HepG2 (cell line): Measurements from ENCODE around the gene PCDHB14. TPM values are rescaled to one million over a fixed set of nuclear protein-coding genes. Genes with fewer than 3 reads are reported as not detected.
"Not testable (repeated sequence)": the region's sequence is repeated elsewhere in the genome, so short reads cannot be mapped to it uniquely, and the experiment has no call there.

ENCODE experiments used
- ATAC-seq: fragments of 200-7000 bp; cut with Tn5 transposase; 3 replicates; pipeline ENCODE4 v1.9.1; 2020; ENCODE audit warnings: mild to moderate bottlenecking, moderate library complexity
- BruUV-seq: library from RNA; stranded (reverse); fragments of 400-500 nt; replicated peaks from 2 replicates; lab custom pipeline; 2021; lab: Mats Ljungman, UMichigan
- CTCF ChIA-PET: fragments of 300-600 bp; formaldehyde crosslinking; extraction: SDS; loops from one replicate; lab custom pipeline; 2021; ENCODE audit warnings: low total read pairs, inconsistent platforms, low intra/inter-chr PET ratio; lab: Yijun Ruan, JAX
- POLR2A ChIA-PET: fragments of 350-600 bp; sonication (Branson Sonifier 250); formaldehyde crosslinking; loops from one replicate; lab custom pipeline; 2020; ENCODE audit warnings: antibody characterized with exemption, inconsistent platforms; lab: Yijun Ruan, JAX
- DNase-seq: peaks from one replicate; pipeline ENCODE4 v3.0.0-alpha.2; 2015; ENCODE audit warnings: low spot score
- FAIRE-seq: peaks from 3 replicates; lab custom pipeline; 2011; peaks lifted over from hg19 to GRCh38; lab: Jason Lieb, UNC
- H2AFZ ChIP-seq: one replicate; pipeline ENCODE4 v1.6.1; 2011; ENCODE audit warnings: low read length, inconsistent platforms
- H3K27ac ChIP-seq: fragments of 300-600 bp; 3 replicates; pipeline ENCODE4 v1.8.0; 2011; ENCODE audit warnings: mixed run types, mild to moderate bottlenecking, mixed read lengths, low read length, inconsistent platforms; ENCODE audit not compliant: insufficient read depth; ENCODE audit errors: extremely low read length
- H3K27me3 ChIP-seq, 2 experiments: fragments of 200-600 bp in 1 of 2; 2 replicates in 1 of 2; 3 replicates in 1 of 2; pipeline versions ENCODE4 v1.6.0 to v1.8.0; 2011; ENCODE audit warnings: low read length in 2 of 2, mild to moderate bottlenecking in 2 of 2, moderate library complexity in 2 of 2, inconsistent platforms in 1 of 2; ENCODE audit not compliant: insufficient read depth in 2 of 2, control insufficient read depth in 1 of 2
- H3K36me3 ChIP-seq, 2 experiments: fragments of 200-600 bp in 1 of 2; replicated peaks in 1 of 2; 2 replicates in 1 of 2; 3 replicates in 1 of 2; pipeline versions ENCODE4 v1.5.1 to v1.8.0; 2011; ENCODE audit warnings: low read length in 2 of 2, inconsistent platforms in 1 of 2; ENCODE audit not compliant: insufficient read depth in 2 of 2, control insufficient read depth in 1 of 2
- H3K4me1 ChIP-seq: 2 replicates; pipeline ENCODE4 v1.5.1; 2012; ENCODE audit warnings: low read length, inconsistent platforms; ENCODE audit not compliant: insufficient read depth
- H3K4me2 ChIP-seq: 2 replicates; pipeline ENCODE4 v1.6.0; 2011; ENCODE audit warnings: low read depth, low read length, inconsistent platforms
- H3K4me3 ChIP-seq, 3 experiments: fragments of 200-600 bp in 1 of 3; sonication (generic), shearing (Covaris generic) in 1 of 3; replicated peaks in 1 of 3; 2 replicates each; pipeline ENCODE4 v1.5.1; 2011 to 2016; ENCODE audit warnings: low read length in 3 of 3, inconsistent platforms in 2 of 3, low read depth in 2 of 3, mild to moderate bottlenecking in 2 of 3, control low read depth in 1 of 3, mixed read lengths in 1 of 3; ENCODE audit not compliant: insufficient read depth in 1 of 3
- H3K79me2 ChIP-seq: one replicate; pipeline ENCODE4 v1.6.1; 2011; ENCODE audit warnings: low read length, inconsistent platforms; ENCODE audit not compliant: insufficient read depth
- H3K9ac ChIP-seq: 2 replicates; pipeline ENCODE4 v1.6.0; 2011; ENCODE audit warnings: mild to moderate bottlenecking, low read depth, low read length, inconsistent platforms; ENCODE audit not compliant: insufficient read depth
- H3K9me3 ChIP-seq: 2 replicates; pipeline ENCODE4 v1.5.1; 2012; ENCODE audit warnings: mild to moderate bottlenecking, low read length
- H4K20me1 ChIP-seq: 2 replicates; pipeline ENCODE4 v1.6.0; 2011; ENCODE audit warnings: inconsistent platforms, mild to moderate bottlenecking, low read length, moderate library complexity; ENCODE audit not compliant: insufficient read depth
- CTCF ChIP-seq: sonication (generic); formaldehyde crosslinking; IDR thresholded peaks from 2 replicates; pipeline ENCODE4 v1.5.0; 2020; ENCODE audit warnings: mild to moderate bottlenecking, missing genetic modification reagents, moderate library complexity
- HMGXB4 ChIP-seq, 2 experiments: sonication (generic) in 1 of 2; formaldehyde crosslinking in 1 of 2; IDR thresholded peaks; 2 replicates each; pipeline versions ENCODE4 v1.4.0 to v1.6.1; 2018 to 2020; ENCODE audit warnings: missing genetic modification reagents in 2 of 2, borderline replicate concordance in 1 of 2, low read depth in 1 of 2, mild to moderate bottlenecking in 1 of 2, missing biosample characterization in 1 of 2
- STAG1 ChIP-seq: sonication (generic); formaldehyde crosslinking; IDR thresholded peaks from 2 replicates; pipeline ENCODE4 v1.4.0; 2020; ENCODE audit warnings: missing genetic modification reagents
- USF2 ChIP-seq, 2 experiments: sonication (generic) in 1 of 2; formaldehyde crosslinking in 1 of 2; IDR thresholded peaks; 2 replicates each; pipeline versions ENCODE4 v1.5.1 to v1.6.1; 2011 to 2020; ENCODE audit warnings: borderline replicate concordance in 1 of 2, low read depth in 1 of 2, low read length in 1 of 2, mild to moderate bottlenecking in 1 of 2, missing genetic modification reagents in 1 of 2, moderate library complexity in 1 of 2
- ZNF552 ChIP-seq: sonication (generic); formaldehyde crosslinking; IDR thresholded peaks from 2 replicates; pipeline ENCODE4 v1.9.0; 2022; ENCODE audit warnings: missing genetic modification reagents, mild to moderate bottlenecking, borderline replicate concordance
- ZNF660 ChIP-seq: sonication (generic); formaldehyde crosslinking; IDR thresholded peaks from 2 replicates; pipeline ENCODE4 v1.5.1; 2020; ENCODE audit warnings: mild to moderate bottlenecking, low read depth, missing genetic modification reagents, borderline replicate concordance
- WGBS: methylation state at CpG from one replicate; pipeline ENCODE4 v1.1.6; 2017; ENCODE audit warnings: low lambda C conversion rate; 5-methylcytosine and 5-hydroxymethylcytosine counted together
- in situ Hi-C: cut with HindIII; loops from 2 replicates; pipeline ENCODE4 v1.10.0; 2017; ENCODE audit warnings: low pct_unique_long_range_greater_than_20kb; ENCODE audit not compliant: extremely low pct_ligation_motif_present
- intact Hi-C: fragments of 100-400 bp; cut with micrococcal nuclease; formaldehyde crosslinking; loops from one replicate; pipeline ENCODE4 v1.10.0; 2022; ENCODE audit not compliant: unreplicated experiment
- polyA plus RNA-seq, 8 experiments: library from polyadenylated mRNA; depleted of rRNA in 3 of 8; stranded (reverse) in 7 of 8; unstranded in 1 of 8; fragments of >200 nt; fragmentation: Illumina TruSeq in 4 of 8; extraction: Trizol in 4 of 8; gene quantifications; 2 replicates each; pipeline versions ENCODE4 v1.2.1 to v1.2.3, GENCODE V29; 2011 to 2016; ENCODE audit warnings: low read depth in 4 of 8, missing spikeins in 1 of 8, mixed read lengths in 1 of 8; ENCODE audit not compliant: insufficient read depth in 1 of 8
- total RNA-seq, 5 experiments: library from RNA; depleted of rRNA; stranded (reverse); fragments of >200 nt; fragmentation: Illumina TruSeq; extraction: Trizol; gene quantifications; 2 replicates each; pipeline ENCODE4 v1.2.3, GENCODE V29; 2016; ENCODE audit warnings: low read depth in 1 of 5

PCDHB14 gene
- total and polyA plus RNA-seq, 2 of the 13 experiments (the other 11 are each of a cell fraction or from before 2014, with no cell fraction given) = 0.37 to 0.40 TPM

GRCh38 chr5:141234109-141234667 is 11.0 kb downstream of the PCDHB14 start:
- Histone ChIP-seq H3K9ac (peak overlapping the region; percentile 14; the same call in 1 of the 2 replicates), H4K20me1 (no peaks in the 10 kb centered on the region), H3K36me3 (no peaks in the 10 kb centered on the region), H3K4me3 (0 out of 6 replicates have a peak overlapping the region, but pooled peaks of 1 of the 3 experiments have one; percentile 24), H3K27me3 (no peaks in the 10 kb centered on the region), H3K79me2 (no peaks in the 10 kb centered on the region), H3K9me3 (peaks cover 37% of the 10 kb centered on the region), H3K27ac (no peak overlapping the region), H2AFZ (peak overlapping the region; percentile 48), H3K4me1 (no peaks in the 10 kb centered on the region), H3K4me2 (peak overlapping the region; percentile 52)
- POLR2A ChIA-PET = no interaction called here
- intact Hi-C loops (no loop called here), in situ Hi-C loops (no loop called here)
- FAIRE-seq (no peak), DNase-seq (peak; percentile 4), ATAC-seq (no peak)
- TF ChIP-seq ZNF552 (CRISPR knock-in tag) (no peak), HMGXB4 (CRISPR knock-in tag; IDR thresholded peaks at IDR 0.05; ENCODE audit: borderline replicate concordance in 1 of 2, low read depth in 1 of 2) (no peak), STAG1 (CRISPR knock-in tag) (peak; percentile 51), ZNF660 (CRISPR knock-in tag) (no peak), CTCF (CRISPR knock-in tag) (peak; percentile 54), USF2 (IDR thresholded peaks at IDR 0.05; ENCODE audit: low read depth, low read length) (no peak), USF2 (CRISPR knock-in tag; IDR thresholded peaks at IDR 0.05; ENCODE audit: borderline replicate concordance) (no peak)
- CTCF ChIA-PET = interaction anchor here (0.6 to 1.3 kb wide), 2 partner anchors 278 to 330 kb away, joined by 3 to 5 read pairs; no protein-coding TSS in a partner anchor
- no TSS peak for BruUV-seq
- 15% methylated on average over 15 of the region's 15 CpGs for WGBS

- intact Hi-C loops, CTCF ChIA-PET, H3K27me3 ChIP-seq, H4K20me1 ChIP-seq, H3K36me3 ChIP-seq, DNase-seq, POLR2A ChIA-PET, H3K4me3 ChIP-seq, H2AFZ ChIP-seq, BruUV-seq, H3K79me2 ChIP-seq, H3K9ac ChIP-seq, ATAC-seq, H3K27ac ChIP-seq, H3K4me2 ChIP-seq, H3K4me1 ChIP-seq, in situ Hi-C loops, FAIRE-seq: not testable (repeated sequence)
- H3K9me3 ChIP-seq = peaks cover 45% of the 10 kb centered on the region
- 83% methylated on average over 21 of the region's 40 CpGs for WGBS
These were observed 12.8 kb downstream of the PCDHB14 start for GRCh38 chr5:141235922-141236321.
